Nephron progenitor cell (in vitro differentiated cells): ENCODE data around the gene DPP6.

ENCODE experiments used
- DNase-seq: peaks from one replicate; pipeline ENCODE4 v3.0.0; 2021
- H3K27ac Mint-ChIP-seq: 2 replicates; pipeline ENCODE4 v1.8.0; 2021; ENCODE audit warnings: mild to moderate bottlenecking, moderate library complexity, mixed read lengths
- H3K27me3 Mint-ChIP-seq: 2 replicates; pipeline ENCODE4 v1.8.0; 2021; ENCODE audit warnings: mild to moderate bottlenecking, low read depth, mixed read lengths; ENCODE audit not compliant: poor library complexity
- H3K36me3 Mint-ChIP-seq: 2 replicates; pipeline ENCODE4 v1.8.0; 2021; ENCODE audit warnings: low read depth, mixed read lengths
- H3K4me1 Mint-ChIP-seq: 2 replicates; pipeline ENCODE4 v1.8.0; 2021; ENCODE audit warnings: mixed read lengths
- H3K4me3 Mint-ChIP-seq: 2 replicates; pipeline ENCODE4 v1.8.0; 2021; ENCODE audit warnings: mild to moderate bottlenecking, moderate library complexity, mixed read lengths
- H3K9me3 Mint-ChIP-seq: 2 replicates; pipeline ENCODE4 v1.8.0; 2021; ENCODE audit warnings: mild to moderate bottlenecking, moderate library complexity, mixed read lengths
- CTCF ChIP-seq: fragments of 200-600 bp; sonication (generic); IDR thresholded peaks from 2 replicates; pipeline ENCODE4 v1.5.0; 2021; ENCODE audit warnings: antibody characterized with exemption

The DPP6 gene

GRCh38 chr7:154856733-154857132, 804.5 kb downstream of the DPP6 start:
- Mint-ChIP-seq H3K4me1 (no peaks in the 10 kb centered on the region), H3K9me3 (peaks cover 14% of the 10 kb centered on the region), H3K36me3 (peaks cover 4% of the 10 kb centered on the region), H3K4me3 (no peak overlapping the region), H3K27ac (no peak overlapping the region), H3K27me3 (peaks cover 3% of the 10 kb centered on the region)
- TF ChIP-seq CTCF = no peak
- no peak for DNase-seq

- Mint-ChIP-seq H3K27ac (no peak overlapping the region), H3K36me3 (peaks cover 4% of the 10 kb centered on the region), H3K27me3 (peaks cover 3% of the 10 kb centered on the region), H3K4me3 (no peak overlapping the region), H3K9me3 (peaks cover 14% of the 10 kb centered on the region), H3K4me1 (no peaks in the 10 kb centered on the region)
- no peak for DNase-seq
- TF ChIP-seq CTCF = no peak
These were observed 805.0 kb downstream of the DPP6 start for GRCh38 chr7:154857240-154857639.

GRCh38 chr7:154857728-154858681, 805.8 kb downstream of the DPP6 start:
- H3K27me3 Mint-ChIP-seq = peaks cover 3% of the 10 kb centered on the region
- no peaks in the 10 kb centered on the region for H3K36me3 Mint-ChIP-seq
- H3K27ac Mint-ChIP-seq = no peak overlapping the region
- DNase-seq = no peak
- H3K4me1 Mint-ChIP-seq = no peaks in the 10 kb centered on the region
- peaks cover 8% of the 10 kb centered on the region for H3K9me3 Mint-ChIP-seq
- TF ChIP-seq CTCF = no peak
- H3K4me3 Mint-ChIP-seq = no peak overlapping the region

- H3K4me3 Mint-ChIP-seq = no peak overlapping the region
- TF ChIP-seq CTCF = no peak
- no peak overlapping the region for H3K27ac Mint-ChIP-seq
- no peaks in the 10 kb centered on the region for H3K36me3 Mint-ChIP-seq
- no peaks in the 10 kb centered on the region for H3K4me1 Mint-ChIP-seq
- no peaks in the 10 kb centered on the region for H3K9me3 Mint-ChIP-seq
- H3K27me3 Mint-ChIP-seq = peaks cover 9% of the 10 kb centered on the region
- no peak for DNase-seq
These were observed 806.8 kb downstream of the DPP6 start for GRCh38 chr7:154858836-154859537.

- no peak overlapping the region for H3K27ac Mint-ChIP-seq
- H3K27me3 Mint-ChIP-seq = peaks cover 11% of the 10 kb centered on the region
- DNase-seq = no peak
- no peaks in the 10 kb centered on the region for H3K4me1 Mint-ChIP-seq
- no peak for TF ChIP-seq CTCF
- no peaks in the 10 kb centered on the region for H3K36me3 Mint-ChIP-seq
- no peak overlapping the region for H3K4me3 Mint-ChIP-seq
- no peaks in the 10 kb centered on the region for H3K9me3 Mint-ChIP-seq
These were observed 807.8 kb downstream of the DPP6 start for GRCh38 chr7:154859747-154860620.
